BLaER1 (cell line): ENCODE results near the gene CDK14.

ENCODE experiments used
- H3K27ac ChIP-seq: shearing (Covaris generic); formaldehyde crosslinking; 2 replicates; pipeline ENCODE4 v1.8.1; 2022
- H3K27me3 ChIP-seq: shearing (Covaris generic); formaldehyde crosslinking; 2 replicates; pipeline ENCODE4 v1.8.1; 2022
- H3K36me3 ChIP-seq: shearing (Covaris generic); formaldehyde crosslinking; 2 replicates; pipeline ENCODE4 v1.8.1; 2022
- H3K4me1 ChIP-seq: shearing (Covaris generic); formaldehyde crosslinking; 2 replicates; pipeline ENCODE4 v1.8.1; 2022
- H3K4me2 ChIP-seq: shearing (Covaris generic); formaldehyde crosslinking; 2 replicates; pipeline ENCODE4 v1.8.1; 2022
- H3K4me3 ChIP-seq: shearing (Covaris generic); formaldehyde crosslinking; 2 replicates; pipeline ENCODE4 v1.8.1; 2022
- H3K9ac ChIP-seq: shearing (Covaris generic); formaldehyde crosslinking; 2 replicates; pipeline ENCODE4 v1.8.1; 2022
- H3K9me3 ChIP-seq: shearing (Covaris generic); formaldehyde crosslinking; 2 replicates; pipeline ENCODE4 v1.8.1; 2022
- H4K20me1 ChIP-seq: shearing (Covaris generic); formaldehyde crosslinking; 2 replicates; pipeline ENCODE4 v1.8.1; 2022
- Cebpa-rat ChIP-seq: shearing (Covaris generic); IDR thresholded peaks from 2 replicates; pipeline ENCODE4 v1.8.1; 2022

CDK14 gene

GRCh38 chr7:91029688-91030087 is 433.6 kb downstream of the CDK14 start:
- no peak overlapping the region for H3K27ac ChIP-seq
- H3K4me2 ChIP-seq = no peak overlapping the region
- H3K36me3 ChIP-seq = 0 out of 2 replicates have a peak, but pooled peaks cover 3% of the 10 kb centered on the region
- H3K9ac ChIP-seq = no peak overlapping the region
- H3K4me3 ChIP-seq = no peak overlapping the region
- peaks cover 8% of the 10 kb centered on the region; the same call in 1 of the 2 replicates for H4K20me1 ChIP-seq
- no peaks in the 10 kb centered on the region for H3K27me3 ChIP-seq
- no peak for TF ChIP-seq Cebpa-rat
- H3K9me3 ChIP-seq = no peaks in the 10 kb centered on the region
- H3K4me1 ChIP-seq = no peaks in the 10 kb centered on the region

- Histone ChIP-seq H3K27ac (no peak overlapping the region), H3K9me3 (no peaks in the 10 kb centered on the region), H4K20me1 (peaks cover 8% of the 10 kb centered on the region; the same call in 1 of the 2 replicates), H3K4me3 (no peak overlapping the region), H3K4me1 (no peaks in the 10 kb centered on the region), H3K9ac (no peak overlapping the region), H3K36me3 (0 out of 2 replicates have a peak, but pooled peaks cover 3% of the 10 kb centered on the region), H3K4me2 (no peak overlapping the region), H3K27me3 (no peaks in the 10 kb centered on the region)
- TF ChIP-seq Cebpa-rat = no peak
Measured at GRCh38 chr7:91030680-91031380, 434.7 kb downstream of the CDK14 start.

DNA sequence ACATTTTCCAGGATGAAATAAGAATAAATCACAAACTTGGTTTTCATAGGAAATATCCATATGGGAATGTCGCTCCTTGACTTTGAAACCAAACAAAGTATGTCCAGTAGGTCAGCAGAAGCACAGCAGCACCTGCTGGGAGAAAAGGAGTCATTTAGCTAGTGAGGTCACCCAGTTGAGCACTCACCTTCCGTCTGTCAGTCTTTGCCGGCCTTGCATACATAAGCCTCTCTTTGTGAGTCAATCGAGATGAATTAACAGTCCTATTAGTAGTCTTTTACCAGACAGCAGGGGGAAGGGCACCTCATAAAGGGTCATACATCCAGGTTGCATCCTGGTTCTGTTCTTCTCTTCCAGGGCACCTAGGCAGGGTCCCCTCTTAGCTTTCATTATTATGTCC is 435.6 kb downstream of the CDK14 start:
- Histone ChIP-seq H3K9me3 (no peaks in the 10 kb centered on the region), H3K4me2 (no peak overlapping the region), H4K20me1 (peaks cover 8% of the 10 kb centered on the region; the same call in 1 of the 2 replicates), H3K27ac (no peak overlapping the region), H3K9ac (no peak overlapping the region), H3K4me1 (no peaks in the 10 kb centered on the region), H3K36me3 (0 out of 2 replicates have a peak, but pooled peaks cover 3% of the 10 kb centered on the region), H3K27me3 (no peaks in the 10 kb centered on the region), H3K4me3 (no peak overlapping the region)
- no peak for TF ChIP-seq Cebpa-rat

DNA sequence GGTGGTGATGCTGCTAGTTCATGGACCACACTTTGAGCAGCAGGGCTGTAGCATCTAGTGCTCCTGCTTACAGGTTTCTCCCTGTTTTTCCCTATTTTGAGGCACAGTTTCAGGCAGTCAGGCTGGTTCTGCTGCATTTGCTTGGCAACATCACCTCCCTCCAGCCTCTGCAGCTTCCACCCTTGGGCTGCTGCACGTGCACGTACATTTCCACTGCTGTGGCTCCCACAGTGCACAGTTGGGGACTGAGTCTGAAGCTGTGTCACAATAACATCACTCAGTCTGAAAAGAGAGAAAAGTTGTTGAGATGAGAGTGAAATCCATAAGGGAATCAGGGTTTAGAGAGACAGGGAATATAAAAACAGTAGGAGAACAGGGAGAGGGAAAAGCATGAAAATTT is 437.5 kb downstream of the CDK14 start:
- TF ChIP-seq Cebpa-rat = no peak
- H3K27me3 ChIP-seq = no peaks in the 10 kb centered on the region
- H3K4me3 ChIP-seq = no peak overlapping the region
- no peak overlapping the region for H3K27ac ChIP-seq
- peaks cover 8% of the 10 kb centered on the region; the same call in 1 of the 2 replicates for H4K20me1 ChIP-seq
- H3K36me3 ChIP-seq = 0 out of 2 replicates have a peak, but pooled peaks cover 5% of the 10 kb centered on the region
- no peaks in the 10 kb centered on the region for H3K9me3 ChIP-seq
- H3K4me2 ChIP-seq = no peak overlapping the region
- H3K9ac ChIP-seq = no peak overlapping the region
- no peaks in the 10 kb centered on the region for H3K4me1 ChIP-seq

GRCh38 chr7:91034459-91035368 is 438.6 kb downstream of the CDK14 start:
- Histone ChIP-seq H3K4me1 (no peaks in the 10 kb centered on the region), H3K4me2 (no peak overlapping the region), H3K4me3 (no peak overlapping the region), H3K9ac (no peak overlapping the region), H3K36me3 (peaks cover 9% of the 10 kb centered on the region; the same call in 1 of the 2 replicates), H3K9me3 (no peaks in the 10 kb centered on the region), H4K20me1 (peaks cover 8% of the 10 kb centered on the region; the same call in 1 of the 2 replicates), H3K27ac (no peak overlapping the region), H3K27me3 (no peaks in the 10 kb centered on the region)
- TF ChIP-seq Cebpa-rat = no peak

- Histone ChIP-seq H3K9ac (no peak overlapping the region), H3K36me3 (peaks cover 6% of the 10 kb centered on the region; the same call in 1 of the 2 replicates), H3K27ac (no peak overlapping the region), H3K9me3 (no peaks in the 10 kb centered on the region), H4K20me1 (peaks cover 1% of the 10 kb centered on the region; the same call in 1 of the 2 replicates), H3K4me1 (no peaks in the 10 kb centered on the region), H3K27me3 (no peaks in the 10 kb centered on the region), H3K4me2 (no peak overlapping the region), H3K4me3 (no peak overlapping the region)
- TF ChIP-seq Cebpa-rat = no peak
Measured at GRCh38 chr7:91039033-91039432, 442.9 kb downstream of the CDK14 start.

DNA sequence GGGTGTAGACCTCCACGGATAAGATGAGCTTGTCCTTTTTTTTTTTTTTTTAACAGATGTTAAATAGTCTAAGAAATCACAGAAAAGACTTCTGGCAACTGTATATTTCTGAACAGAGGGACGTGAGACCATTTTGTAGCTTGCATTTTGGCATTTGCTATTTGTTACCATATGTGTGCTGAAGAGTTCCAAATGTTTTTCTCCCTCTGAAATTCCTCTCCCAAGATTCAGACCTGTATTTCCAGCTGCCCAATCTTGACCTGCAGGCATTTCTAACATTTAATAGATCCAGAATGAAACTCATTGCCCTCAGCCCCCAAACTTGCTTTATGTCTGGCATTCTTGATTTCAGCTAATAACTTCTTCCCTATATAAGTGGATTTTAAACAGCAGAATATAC is 445.0 kb downstream of the CDK14 start:
- no peaks in the 10 kb centered on the region for H3K4me1 ChIP-seq
- no peaks in the 10 kb centered on the region for H3K9me3 ChIP-seq
- peaks cover 6% of the 10 kb centered on the region; the same call in 1 of the 2 replicates for H3K36me3 ChIP-seq
- TF ChIP-seq Cebpa-rat = no peak
- H3K27ac ChIP-seq = no peak overlapping the region
- no peak overlapping the region for H3K4me3 ChIP-seq
- H3K4me2 ChIP-seq = no peak overlapping the region
- H4K20me1 ChIP-seq = no peaks in the 10 kb centered on the region
- no peaks in the 10 kb centered on the region for H3K27me3 ChIP-seq
- no peak overlapping the region for H3K9ac ChIP-seq

DNA sequence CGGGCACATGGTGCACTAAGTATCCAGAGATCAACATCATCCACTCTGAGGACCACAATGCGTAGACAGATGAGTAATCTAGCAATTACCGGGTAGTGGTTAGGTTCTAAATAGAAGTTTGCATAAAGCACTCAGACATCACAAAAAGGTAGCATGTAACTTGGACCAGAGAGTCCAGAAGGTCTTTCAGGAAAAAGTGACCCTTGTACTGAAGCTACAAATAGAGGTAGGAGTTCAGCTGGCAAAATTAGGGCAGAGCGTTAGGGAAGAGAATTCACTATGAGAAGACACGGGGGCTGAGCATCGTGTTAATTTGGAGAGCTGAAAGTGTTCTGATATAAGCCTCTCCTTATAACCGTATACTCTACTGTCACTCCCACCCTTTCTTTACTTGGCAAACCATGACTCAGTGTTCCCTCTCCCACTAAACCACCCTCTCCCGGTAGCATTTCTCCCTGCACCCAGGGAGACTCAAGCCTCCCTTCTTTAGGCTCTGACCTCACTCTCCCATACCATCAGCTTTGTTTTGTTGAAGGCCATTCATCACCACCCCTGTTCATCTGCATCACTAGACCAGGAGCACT is 445.9 kb downstream of the CDK14 start:
- peaks cover 6% of the 10 kb centered on the region; the same call in 1 of the 2 replicates for H3K36me3 ChIP-seq
- no peak overlapping the region for H3K27ac ChIP-seq
- no peaks in the 10 kb centered on the region for H3K27me3 ChIP-seq
- H3K4me2 ChIP-seq = no peak overlapping the region
- H3K4me1 ChIP-seq = no peaks in the 10 kb centered on the region
- H4K20me1 ChIP-seq = no peaks in the 10 kb centered on the region
- H3K9ac ChIP-seq = no peak overlapping the region
- no peak overlapping the region for H3K4me3 ChIP-seq
- no peak for TF ChIP-seq Cebpa-rat
- no peaks in the 10 kb centered on the region for H3K9me3 ChIP-seq

DNA sequence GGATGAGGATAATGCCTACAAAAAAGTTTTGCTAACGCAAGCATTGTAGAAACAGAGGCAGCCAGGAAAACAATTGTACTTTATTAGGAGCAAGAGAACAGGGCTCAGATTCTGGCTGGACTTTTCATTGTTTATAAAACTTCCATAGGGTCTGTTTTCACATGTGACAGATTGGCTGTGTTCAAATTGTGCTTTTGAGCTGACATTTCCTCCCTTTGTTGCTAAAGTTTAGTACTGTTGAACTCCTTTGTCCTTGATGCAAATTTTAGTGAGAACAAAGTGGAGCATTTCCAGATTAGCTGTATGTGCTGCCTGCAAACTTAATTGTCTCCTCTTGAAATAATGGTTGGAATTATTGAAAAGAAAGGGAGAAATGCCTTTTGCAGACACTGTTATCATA is 447.1 kb downstream of the CDK14 start:
- no peaks in the 10 kb centered on the region for H3K9me3 ChIP-seq
- no peak for TF ChIP-seq Cebpa-rat
- no peak overlapping the region for H3K27ac ChIP-seq
- no peak overlapping the region for H3K4me2 ChIP-seq
- H3K27me3 ChIP-seq = no peaks in the 10 kb centered on the region
- no peaks in the 10 kb centered on the region for H4K20me1 ChIP-seq
- H3K36me3 ChIP-seq = peaks cover 6% of the 10 kb centered on the region; the same call in 1 of the 2 replicates
- H3K4me3 ChIP-seq = no peak overlapping the region
- no peak overlapping the region for H3K9ac ChIP-seq
- no peaks in the 10 kb centered on the region for H3K4me1 ChIP-seq
